Measurements from ENCODE around the gene TLE4.
"Not testable (repeated sequence)": the region's sequence is repeated elsewhere in the genome, so short reads cannot be mapped to it uniquely, and the experiment has no call there.

TLE4 gene

GRCh38 chr9:79736051-79736450 lies 164.3 kb downstream of the TLE4 start:
- DNase-seq (ENCODE audit: low spot score), result no peak

- DNase-seq (ENCODE audit: low spot score), result no peak
Measured at GRCh38 chr9:79741381-79741780, 169.6 kb downstream of the TLE4 start.

GRCh38 chr9:79742110-79742721 lies 170.5 kb downstream of the TLE4 start:
- no peak for DNase-seq (ENCODE audit: low spot score)

- no peak for DNase-seq (ENCODE audit: low spot score)
Measured at GRCh38 chr9:79744521-79744920, 172.8 kb downstream of the TLE4 start.

GRCh38 chr9:79745752-79746336 lies 174.1 kb downstream of the TLE4 start:
- DNase-seq (ENCODE audit: low spot score), result no peak

- DNase-seq (ENCODE audit: low spot score), result not testable (repeated sequence)
Measured at GRCh38 chr9:79751895-79752466, 180.2 kb downstream of the TLE4 start.

GRCh38 chr9:79756414-79756813 lies 184.6 kb downstream of the TLE4 start:
- no peak for DNase-seq (ENCODE audit: low spot score)

GRCh38 chr9:79757074-79757473 lies 185.3 kb downstream of the TLE4 start:
- no peak for DNase-seq (ENCODE audit: low spot score)

- DNase-seq (ENCODE audit: low spot score), result no peak
Measured at GRCh38 chr9:79757881-79758669, 186.3 kb downstream of the TLE4 start.

GRCh38 chr9:79759460-79759859 lies 187.7 kb downstream of the TLE4 start:
- DNase-seq (ENCODE audit: low spot score), result no peak

GRCh38 chr9:79762070-79762469 lies 190.3 kb downstream of the TLE4 start:
- DNase-seq (ENCODE audit: low spot score), result no peak

GRCh38 chr9:79763671-79764285 lies 192.0 kb downstream of the TLE4 start:
- DNase-seq (ENCODE audit: low spot score), result no peak

- no peak for DNase-seq (ENCODE audit: low spot score)
Measured at GRCh38 chr9:79764374-79764773, 192.6 kb downstream of the TLE4 start.

GRCh38 chr9:79765466-79765865 lies 193.7 kb downstream of the TLE4 start:
- no peak for DNase-seq (ENCODE audit: low spot score)

GRCh38 chr9:79766091-79766490 lies 194.3 kb downstream of the TLE4 start:
- no peak for DNase-seq (ENCODE audit: low spot score)

- no peak for DNase-seq (ENCODE audit: low spot score)
Measured at GRCh38 chr9:79768194-79768593, 196.4 kb downstream of the TLE4 start.

- no peak for DNase-seq (ENCODE audit: low spot score)
Measured at GRCh38 chr9:79769476-79770275, 197.9 kb downstream of the TLE4 start.

- no peak for DNase-seq (ENCODE audit: low spot score)
Measured at GRCh38 chr9:79774356-79774755, 202.6 kb downstream of the TLE4 start.

All from kidney capillary endothelial cell (primary cell).